Body of pancreas (tissue), 4 donors: Measurements from ENCODE around the gene PPP2R5B. TPM values are rescaled to one million over a fixed set of nuclear protein-coding genes. Genes with fewer than 3 reads are reported as not detected.
A peak's percentile ranks its signal among the peaks of the same experiment; 100 is the strongest.

ENCODE experiments used
- ATAC-seq: fragments of 150-250 bp; one replicate; pipeline ENCODE4 v1.9.1; 2016
- DNase-seq, 4 donors: peaks; one replicate each; pipeline ENCODE4 v3.0.0-alpha.2; 2019
- H3K27ac ChIP-seq, 4 donors: fragments of 200-600 bp; sonication (generic); 1 replicate in 3 of 4; 2 replicates in 1 of 4; pipeline versions ENCODE4 v1.5.1 to v1.6.1; 2016 to 2019; ENCODE audit warnings: mild to moderate bottlenecking in 1 of 4, mixed read lengths in 1 of 4, moderate library complexity in 1 of 4
- H3K27me3 ChIP-seq, 2 donors: fragments of 200-600 bp; sonication (generic); one replicate each; pipeline ENCODE4 v1.6.0; 2016; ENCODE audit warnings: mild to moderate bottlenecking in 1 of 2
- H3K36me3 ChIP-seq, 2 donors: fragments of 200-600 bp; sonication (generic); replicated peaks in 1 of 2; 2 replicates each; pipeline ENCODE4 v1.5.1; 2016; ENCODE audit warnings: low read depth in 2 of 2; ENCODE audit not compliant: insufficient read depth in 1 of 2
- H3K4me1 ChIP-seq: fragments of 200-600 bp; sonication (generic); one replicate; pipeline ENCODE4 v1.6.0; 2016
- H3K4me3 ChIP-seq, 2 donors: fragments of 200-600 bp; sonication (generic); 1 replicate in 1 of 2; 2 replicates in 1 of 2; pipeline ENCODE4 v1.5.1; 2016 to 2019
- H3K9me3 ChIP-seq, 3 donors: fragments of 200-600 bp; sonication (generic); 1 replicate in 2 of 3; 2 replicates in 1 of 3; pipeline ENCODE4 v1.5.1; 2016
- CTCF ChIP-seq, 7 experiments: fragments of 450-650 bp in 4 of 7; fragments of 200-600 bp in 3 of 7; sonication (generic) in 3 of 7; IDR thresholded peaks; one replicate each; pipeline ENCODE4 v1.5.1; 2016 to 2019; ENCODE audit warnings: antibody characterized with exemption in 7 of 7
- POLR2A ChIP-seq, 3 donors: fragments of 450-650 bp; IDR thresholded peaks; one replicate each; pipeline ENCODE4 v1.6.1; 2016; ENCODE audit warnings: antibody characterized with exemption in 3 of 3, mild to moderate bottlenecking in 2 of 3
- WGBS, 2 donors: methylation state at CpG; one replicate each; pipeline ENCODE4 v1.1.5; 2017; 5-methylcytosine and 5-hydroxymethylcytosine counted together
- intact Hi-C: fragments of 100-400 bp; cut with DNase I; formaldehyde crosslinking; loops from one replicate; pipeline ENCODE4 v1.15.1; 2023
- total RNA-seq, 2 donors: library from RNA; depleted of rRNA; stranded (reverse); fragments of >200 nt; gene quantifications; one replicate each; pipeline ENCODE4 v1.1.0, GENCODE V29; 2016

PPP2R5B gene
- total RNA-seq, 2 donors from 2014 or later = 12.7 to 35.6 TPM

- Histone ChIP-seq H3K27ac (no peak overlapping the region), H3K4me1 (peaks cover 32% of the 10 kb centered on the region), H3K9me3 (no peaks in the 10 kb centered on the region), H3K4me3 (no peak overlapping the region), H3K36me3 (peaks cover 0 to 9% of the 10 kb centered on the region in 2 donors), H3K27me3 (no peaks in the 10 kb centered on the region)
- WGBS, 2 donors = 94 to 95% methylated on average over 4 to 6 of the region's 6 CpGs
- DNase-seq (no peak), ATAC-seq (no peak)
- intact Hi-C loops = no loop called here
- TF ChIP-seq CTCF (IDR thresholded peaks at IDR 0.05) = no peak
- TF ChIP-seq POLR2A (IDR thresholded peaks at IDR 0.05) = no peak
These were observed 5.9 kb downstream of the PPP2R5B start for GRCh38 chr11:64930340-64930739.

GRCh38 chr11:64931290-64931689 lies 6.8 kb downstream of the PPP2R5B start:
- intact Hi-C loops = no loop called here
- Histone ChIP-seq H3K4me1 (peaks cover 29% of the 10 kb centered on the region), H3K4me3 (no peak overlapping the region), H3K36me3 (peaks cover 0 to 9% of the 10 kb centered on the region in 2 donors), H3K9me3 (no peaks in the 10 kb centered on the region), H3K27ac (no peak overlapping the region), H3K27me3 (no peaks in the 10 kb centered on the region)
- DNase-seq = no peak
- 94 to 95% methylated on average over 3 to 7 of the region's 7 CpGs for WGBS, 2 donors
- TF ChIP-seq CTCF (IDR thresholded peaks at IDR 0.05) (no peak), POLR2A (IDR thresholded peaks at IDR 0.05) (no peak)
- no peak for ATAC-seq

GRCh38 chr11:64932324-64932723 lies 7.8 kb downstream of the PPP2R5B start:
- 90% methylated on average over 5 of the region's 5 CpGs for WGBS, 2 donors
- ATAC-seq = no peak
- TF ChIP-seq POLR2A (IDR thresholded peaks at IDR 0.05) (no peak), CTCF (IDR thresholded peaks at IDR 0.05) (no peak)
- Histone ChIP-seq H3K9me3 (no peaks in the 10 kb centered on the region), H3K4me1 (peaks cover 26% of the 10 kb centered on the region), H3K27me3 (no peaks in the 10 kb centered on the region), H3K36me3 (peaks cover 0 to 9% of the 10 kb centered on the region in 2 donors), H3K4me3 (no peak overlapping the region), H3K27ac (no peak overlapping the region)
- intact Hi-C loops = no loop called here
- no peak for DNase-seq

GRCh38 chr11:64933213-64933934 lies 8.9 kb downstream of the PPP2R5B start:
- H3K4me1 ChIP-seq = peaks cover 26% of the 10 kb centered on the region
- no peaks in the 10 kb centered on the region for H3K27me3 ChIP-seq
- peak overlapping the region in 3 of 4 donors; percentile 44 to 54 (median 53) for H3K27ac ChIP-seq
- no peaks in the 10 kb centered on the region for H3K9me3 ChIP-seq
- WGBS, 2 donors = 92 to 94% methylated on average over 6 to 12 of the region's 12 CpGs
- intact Hi-C loops = no loop called here
- no peak overlapping the region for H3K4me3 ChIP-seq
- ATAC-seq = no peak
- no peak for TF ChIP-seq CTCF (IDR thresholded peaks at IDR 0.05)
- TF ChIP-seq POLR2A (IDR thresholded peaks at IDR 0.05) = no peak
- H3K36me3 ChIP-seq = peaks cover 0 to 9% of the 10 kb centered on the region in 2 donors
- no peak for DNase-seq
